Measurements from ENCODE around the gene ARHGEF12.

ARHGEF12 gene

DNA sequence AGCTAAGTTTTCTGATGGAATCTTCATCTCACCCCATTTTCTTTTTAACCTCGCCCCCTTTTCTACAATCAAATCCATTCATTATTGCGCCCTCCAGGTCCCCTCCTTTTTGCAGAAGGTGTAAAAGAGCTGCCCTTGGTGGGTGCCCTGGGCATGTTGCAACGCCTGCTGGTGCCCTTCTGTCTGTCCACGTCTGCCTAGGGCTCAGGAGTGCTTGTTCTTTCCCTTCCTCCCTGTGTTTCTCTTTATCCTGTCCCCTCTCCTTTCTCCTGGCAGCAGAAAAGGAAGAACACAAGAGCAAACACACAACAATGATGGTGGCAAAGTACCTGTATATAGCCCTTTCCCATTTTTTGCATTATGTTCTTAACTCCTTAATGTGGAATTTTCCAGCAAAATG, 17.3 kb upstream of the ARHGEF12 start:
- Histone ChIP-seq H3K27me3 (ENCODE audit: insufficient read depth, low read depth) (no peaks in the 10 kb centered on the region), H3K79me2 (ENCODE audit: insufficient read depth, low read depth) (no peaks in the 10 kb centered on the region), H3K4me3 (IDR thresholded peaks at IDR 0.05; ENCODE audit: insufficient read depth, low read depth, low read length) (no peak overlapping the region), H3K4me2 (no peak overlapping the region), H3K27ac (no peak overlapping the region), H3K36me3 (ENCODE audit: insufficient read depth) (no peaks in the 10 kb centered on the region), H3K4me1 (ENCODE audit: low read depth, poor library complexity, severe bottlenecking) (peaks cover 1% of the 10 kb centered on the region), H2AFZ (ENCODE audit: low read depth) (no peak overlapping the region), H4K20me1 (ENCODE audit: insufficient read depth) (no peaks in the 10 kb centered on the region), H3K9ac (no peak overlapping the region)
- TF ChIP-seq, protein P1, sequence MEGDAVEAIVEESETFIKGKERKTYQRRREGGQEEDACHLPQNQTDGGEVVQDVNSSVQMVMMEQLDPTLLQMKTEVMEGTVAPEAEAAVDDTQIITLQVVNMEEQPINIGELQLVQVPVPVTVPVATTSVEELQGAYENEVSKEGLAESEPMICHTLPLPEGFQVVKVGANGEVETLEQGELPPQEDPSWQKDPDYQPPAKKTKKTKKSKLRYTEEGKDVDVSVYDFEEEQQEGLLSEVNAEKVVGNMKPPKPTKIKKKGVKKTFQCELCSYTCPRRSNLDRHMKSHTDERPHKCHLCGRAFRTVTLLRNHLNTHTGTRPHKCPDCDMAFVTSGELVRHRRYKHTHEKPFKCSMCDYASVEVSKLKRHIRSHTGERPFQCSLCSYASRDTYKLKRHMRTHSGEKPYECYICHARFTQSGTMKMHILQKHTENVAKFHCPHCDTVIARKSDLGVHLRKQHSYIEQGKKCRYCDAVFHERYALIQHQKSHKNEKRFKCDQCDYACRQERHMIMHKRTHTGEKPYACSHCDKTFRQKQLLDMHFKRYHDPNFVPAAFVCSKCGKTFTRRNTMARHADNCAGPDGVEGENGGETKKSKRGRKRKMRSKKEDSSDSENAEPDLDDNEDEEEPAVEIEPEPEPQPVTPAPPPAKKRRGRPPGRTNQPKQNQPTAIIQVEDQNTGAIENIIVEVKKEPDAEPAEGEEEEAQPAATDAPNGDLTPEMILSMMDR (conservative IDR thresholded peaks at IDR 0.05; ENCODE audit: low read depth, low read length), result no peak

DNA sequence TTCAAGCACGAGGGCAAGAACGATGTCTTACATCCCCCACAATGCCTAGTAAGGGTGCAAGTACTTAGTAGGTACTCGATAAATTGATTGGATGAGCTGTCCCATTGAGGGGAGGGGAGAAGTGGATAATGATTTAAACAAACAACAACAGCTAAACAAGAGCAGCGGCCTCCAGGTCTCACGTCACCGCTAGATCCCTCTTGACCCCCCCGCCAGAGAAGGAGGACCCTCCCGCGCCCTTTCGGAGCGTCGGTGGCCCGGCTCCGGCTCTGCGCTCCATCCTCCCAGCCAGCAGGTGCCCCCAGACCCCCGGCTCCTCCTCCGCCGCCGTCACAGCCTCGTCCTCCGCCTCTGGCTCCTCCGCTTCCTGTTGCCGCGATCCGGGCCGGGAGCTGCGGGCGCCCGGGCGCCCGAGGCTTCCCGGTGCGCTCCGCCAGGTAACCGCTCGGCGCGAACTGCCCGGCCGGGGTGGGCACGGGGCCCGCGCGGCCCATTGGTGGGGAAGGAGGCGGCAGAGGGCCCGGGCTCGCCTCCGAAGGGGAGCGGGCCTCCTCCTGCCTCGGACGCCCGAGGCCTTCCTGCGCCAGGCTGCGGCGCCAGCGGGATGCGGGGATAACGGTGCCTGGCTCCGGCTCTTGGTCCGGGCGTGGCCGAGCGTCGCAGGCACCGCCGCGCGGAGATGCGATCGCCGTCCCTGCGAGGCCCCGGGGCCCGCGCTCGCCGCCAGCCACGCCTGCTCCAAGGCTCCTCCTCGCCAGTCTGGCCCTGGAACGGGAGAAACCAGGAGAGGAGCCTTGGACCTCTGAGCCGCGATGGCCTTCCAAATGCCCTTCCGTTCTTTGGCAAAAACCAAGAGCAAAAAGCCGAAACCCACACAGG, 11.0 kb upstream of the ARHGEF12 start, which contains the start of gene TLCD5:
TLCD5 (plus strand) TSS at position 368 of the 879 bp plus-strand sequence. CDS start 2,143 bp downstream, outside the sequence.
- Histone ChIP-seq H3K9ac (peak within 1 kb of the TSS; percentile 81), H3K27me3 (ENCODE audit: insufficient read depth, low read depth) (no peaks in the 10 kb centered on the region), H3K36me3 (ENCODE audit: insufficient read depth) (no peaks in the 10 kb centered on the region), H3K4me2 (peak within 1 kb of the TSS; percentile 94), H3K4me3 (IDR thresholded peaks at IDR 0.05; ENCODE audit: insufficient read depth, low read depth, low read length) (no peak within 1 kb of the TSS), H3K79me2 (ENCODE audit: insufficient read depth, low read depth) (peaks cover 28% of the 10 kb centered on the region; the same call in 1 of the 2 replicates), H2AFZ (ENCODE audit: low read depth) (peak within 1 kb of the TSS; percentile 71), H3K27ac (peak within 1 kb of the TSS; percentile 93), H3K4me1 (ENCODE audit: low read depth, poor library complexity, severe bottlenecking) (peaks cover 34% of the 10 kb centered on the region), H4K20me1 (ENCODE audit: insufficient read depth) (no peaks in the 10 kb centered on the region)
- TF ChIP-seq, protein P1 (conservative IDR thresholded peaks at IDR 0.05; ENCODE audit: low read depth, low read length), result no peak

DNA sequence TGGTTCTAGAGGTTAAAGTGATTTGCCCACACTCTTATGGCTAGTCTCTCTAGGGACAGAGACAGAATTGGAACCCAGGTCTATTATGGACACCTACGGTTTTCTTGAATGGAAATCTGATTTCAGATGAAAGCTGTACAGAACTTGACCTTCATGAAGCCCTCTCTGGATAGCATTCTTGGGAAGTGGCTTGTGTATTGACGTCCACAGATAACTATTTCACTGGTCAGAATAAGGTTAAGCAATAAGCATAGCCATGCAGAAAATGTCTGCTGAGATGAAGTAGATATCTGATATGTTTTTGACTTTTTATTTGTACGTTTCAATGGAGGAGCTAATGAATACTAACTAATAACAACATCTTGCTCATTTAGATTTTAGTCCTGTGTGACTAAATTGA, 10.0 kb upstream of the ARHGEF12 start:
- peak overlapping the region; percentile 93 for H3K27ac ChIP-seq
- peak overlapping the region; percentile 94 for H3K4me2 ChIP-seq
- peak overlapping the region; percentile 81 for H3K9ac ChIP-seq
- TF ChIP-seq, protein P1 (conservative IDR thresholded peaks at IDR 0.05; ENCODE audit: low read depth, low read length), result no peak
- no peak overlapping the region for H2AFZ ChIP-seq (ENCODE audit: low read depth)
- H3K4me1 ChIP-seq (ENCODE audit: low read depth, poor library complexity, severe bottlenecking), result peaks cover 45% of the 10 kb centered on the region
- peaks cover 28% of the 10 kb centered on the region; the same call in 1 of the 2 replicates for H3K79me2 ChIP-seq (ENCODE audit: insufficient read depth, low read depth)
- no peaks in the 10 kb centered on the region for H3K27me3 ChIP-seq (ENCODE audit: insufficient read depth, low read depth)
- H3K36me3 ChIP-seq (ENCODE audit: insufficient read depth), result no peaks in the 10 kb centered on the region
- H3K4me3 ChIP-seq (IDR thresholded peaks at IDR 0.05; ENCODE audit: insufficient read depth, low read depth, low read length), result no peak overlapping the region
- no peaks in the 10 kb centered on the region for H4K20me1 ChIP-seq (ENCODE audit: insufficient read depth)

DNA sequence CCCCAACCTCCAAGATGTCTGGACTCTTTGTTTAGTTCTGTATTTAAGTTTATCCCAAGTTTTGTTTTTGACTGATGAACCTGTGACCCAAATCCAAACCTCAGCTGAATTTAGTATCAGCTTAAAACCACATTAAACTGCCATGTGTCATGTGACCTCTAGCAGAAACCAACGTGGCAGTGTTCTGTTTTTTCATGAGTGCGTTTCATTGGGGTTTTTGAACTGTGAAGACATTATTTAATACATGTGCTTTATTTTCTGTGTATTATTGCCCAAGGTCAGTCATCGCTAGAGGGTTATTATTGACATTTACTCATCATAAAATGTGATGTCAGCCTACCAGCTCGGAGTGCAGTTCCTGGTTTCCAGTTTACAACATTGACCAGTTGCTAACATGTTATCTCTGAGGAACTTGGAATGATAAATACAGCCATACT, 9.3 kb upstream of the ARHGEF12 start:
- Histone ChIP-seq H3K9ac (peak overlapping the region; percentile 81; the same call in 1 of the 2 replicates), H3K27me3 (ENCODE audit: insufficient read depth, low read depth) (no peaks in the 10 kb centered on the region), H4K20me1 (ENCODE audit: insufficient read depth) (no peaks in the 10 kb centered on the region), H3K4me3 (IDR thresholded peaks at IDR 0.05; ENCODE audit: insufficient read depth, low read depth, low read length) (no peak overlapping the region), H3K4me1 (ENCODE audit: low read depth, poor library complexity, severe bottlenecking) (peaks cover 51% of the 10 kb centered on the region), H3K4me2 (peak overlapping the region; percentile 94), H2AFZ (ENCODE audit: low read depth) (no peak overlapping the region), H3K79me2 (ENCODE audit: insufficient read depth, low read depth) (peaks cover 28% of the 10 kb centered on the region; the same call in 1 of the 2 replicates), H3K27ac (peak overlapping the region; percentile 93), H3K36me3 (ENCODE audit: insufficient read depth) (no peaks in the 10 kb centered on the region)
- TF ChIP-seq, protein P1 (conservative IDR thresholded peaks at IDR 0.05; ENCODE audit: low read depth, low read length), result no peak

Measured in KMS-11 (cell line).